Epithelial cell of esophagus (primary cell): ENCODE data around the gene ME3.
"Not testable (repeated sequence)": the region's sequence is repeated elsewhere in the genome, so short reads cannot be mapped to it uniquely, and the experiment has no call there.

Experiments used
- DNase-seq: peaks from one replicate; pipeline ENCODE4 v3.0.0; 2010; ENCODE audit warnings: low read depth
- H3K4me3 ChIP-seq: 2 replicates; pipeline ENCODE4 v1.5.1; 2011; ENCODE audit warnings: mild to moderate bottlenecking, low read length, control low read depth
- TF ChIP-seq, protein P1 (sequence below): IDR thresholded peaks from 2 replicates; pipeline ENCODE4 v1.5.1; 2011; ENCODE audit warnings: low read depth, mild to moderate bottlenecking, low read length, control low read depth, inconsistent platforms; ENCODE audit not compliant: insufficient read depth; ENCODE audit errors: missing control alignments

The ME3 gene

DNA sequence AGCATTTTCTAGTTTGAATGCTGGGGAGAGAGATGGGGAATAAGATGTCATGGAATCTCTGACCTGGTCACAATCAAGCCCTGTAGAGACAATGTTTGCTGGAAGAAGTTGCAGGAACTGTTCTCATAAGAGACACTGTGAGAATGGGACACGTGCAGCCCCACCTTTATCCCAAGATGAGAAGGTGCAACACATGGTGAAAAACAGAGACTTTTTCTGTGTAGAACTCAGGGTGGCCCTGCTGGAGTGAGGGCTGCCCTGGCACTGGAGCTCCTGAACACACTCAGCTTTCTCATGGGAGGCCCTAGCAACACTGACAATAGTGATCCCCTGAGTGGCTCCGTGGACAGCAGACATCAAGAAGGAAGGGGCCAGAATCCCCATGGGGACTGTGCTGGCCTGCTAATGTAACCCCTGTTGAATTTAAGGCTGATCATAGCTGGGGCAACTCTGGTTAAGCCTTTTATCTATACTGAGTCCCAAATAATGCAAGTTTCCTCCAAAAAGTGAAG, 106.6 kb downstream of the ME3 start:
- no peak overlapping the region for H3K4me3 ChIP-seq
- no peak for DNase-seq
- TF ChIP-seq, protein P1, sequence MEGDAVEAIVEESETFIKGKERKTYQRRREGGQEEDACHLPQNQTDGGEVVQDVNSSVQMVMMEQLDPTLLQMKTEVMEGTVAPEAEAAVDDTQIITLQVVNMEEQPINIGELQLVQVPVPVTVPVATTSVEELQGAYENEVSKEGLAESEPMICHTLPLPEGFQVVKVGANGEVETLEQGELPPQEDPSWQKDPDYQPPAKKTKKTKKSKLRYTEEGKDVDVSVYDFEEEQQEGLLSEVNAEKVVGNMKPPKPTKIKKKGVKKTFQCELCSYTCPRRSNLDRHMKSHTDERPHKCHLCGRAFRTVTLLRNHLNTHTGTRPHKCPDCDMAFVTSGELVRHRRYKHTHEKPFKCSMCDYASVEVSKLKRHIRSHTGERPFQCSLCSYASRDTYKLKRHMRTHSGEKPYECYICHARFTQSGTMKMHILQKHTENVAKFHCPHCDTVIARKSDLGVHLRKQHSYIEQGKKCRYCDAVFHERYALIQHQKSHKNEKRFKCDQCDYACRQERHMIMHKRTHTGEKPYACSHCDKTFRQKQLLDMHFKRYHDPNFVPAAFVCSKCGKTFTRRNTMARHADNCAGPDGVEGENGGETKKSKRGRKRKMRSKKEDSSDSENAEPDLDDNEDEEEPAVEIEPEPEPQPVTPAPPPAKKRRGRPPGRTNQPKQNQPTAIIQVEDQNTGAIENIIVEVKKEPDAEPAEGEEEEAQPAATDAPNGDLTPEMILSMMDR: no peak

DNA sequence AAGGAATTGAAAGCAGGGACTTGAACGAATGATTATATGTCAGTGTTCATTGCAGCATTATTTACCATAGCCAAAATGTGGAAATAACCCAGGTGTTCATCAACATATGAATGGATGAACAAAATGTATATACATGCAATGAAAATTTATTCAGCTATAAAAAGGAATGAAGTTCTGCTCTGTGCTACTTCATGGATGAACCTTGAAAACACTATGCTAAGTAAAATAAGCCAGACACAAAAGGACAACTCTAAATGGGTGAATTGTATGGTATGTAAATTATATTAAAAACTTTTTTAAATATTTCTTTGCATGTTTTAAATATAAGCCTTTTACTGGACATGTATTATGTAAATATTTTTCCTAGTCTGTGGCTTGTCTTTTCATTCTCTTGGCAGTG, 107.0 kb downstream of the ME3 start:
- no peak for DNase-seq
- H3K4me3 ChIP-seq: no peak overlapping the region
- TF ChIP-seq, protein P1: no peak

DNA sequence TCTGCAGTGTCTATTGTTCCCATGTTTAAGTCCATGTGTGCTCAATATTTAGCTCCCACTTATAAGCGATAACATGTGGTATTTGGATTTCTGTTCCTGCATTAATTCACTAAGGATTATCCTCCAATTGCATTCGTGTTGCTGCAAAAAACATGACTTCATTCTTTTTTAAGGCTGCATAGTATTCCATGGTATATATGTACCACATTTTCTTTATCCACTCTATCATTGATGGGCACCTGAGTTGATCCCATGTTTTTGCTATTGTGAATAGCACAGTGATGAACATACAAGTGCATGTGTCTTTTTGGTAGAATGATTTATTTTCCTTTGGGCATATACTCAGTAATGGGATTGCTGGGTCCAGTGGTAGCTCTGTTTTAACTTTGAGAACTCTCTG, 109.6 kb downstream of the ME3 start:
- DNase-seq, H3K4me3 ChIP-seq: not testable (repeated sequence)

DNA sequence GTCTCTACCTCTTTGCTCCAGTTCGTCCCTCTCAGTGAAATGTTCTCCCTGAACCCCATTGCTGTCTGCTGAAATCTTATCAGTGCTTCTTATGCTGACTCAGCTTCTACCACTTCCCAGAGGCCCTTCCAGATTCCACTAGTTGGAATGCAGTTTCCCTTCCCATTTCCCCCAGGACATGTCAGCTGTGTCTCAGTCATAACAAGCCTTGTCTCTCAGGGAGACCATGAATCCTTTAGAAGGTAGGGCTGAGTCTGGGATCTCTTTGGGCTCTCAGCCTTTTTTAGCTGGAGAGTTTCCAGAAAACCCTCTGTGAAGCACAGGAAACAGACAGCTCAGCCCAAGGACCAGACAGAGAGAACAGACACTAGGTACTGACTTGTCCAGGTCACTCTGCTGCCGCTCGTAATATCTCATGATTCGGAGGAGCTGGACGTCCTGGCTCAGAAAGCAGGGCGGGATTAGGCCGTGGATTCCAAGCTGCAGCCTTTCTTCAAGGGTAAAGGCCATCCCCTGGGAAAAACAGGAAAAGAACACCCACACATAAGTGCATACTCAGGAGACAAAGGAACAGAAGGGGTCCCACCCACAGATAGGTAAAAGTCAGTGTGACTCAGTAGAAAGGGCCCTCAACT, 113.0 kb downstream of the ME3 start:
- DNase-seq: peak; percentile 92
- TF ChIP-seq, protein P1: no peak
- no peak overlapping the region for H3K4me3 ChIP-seq

DNA sequence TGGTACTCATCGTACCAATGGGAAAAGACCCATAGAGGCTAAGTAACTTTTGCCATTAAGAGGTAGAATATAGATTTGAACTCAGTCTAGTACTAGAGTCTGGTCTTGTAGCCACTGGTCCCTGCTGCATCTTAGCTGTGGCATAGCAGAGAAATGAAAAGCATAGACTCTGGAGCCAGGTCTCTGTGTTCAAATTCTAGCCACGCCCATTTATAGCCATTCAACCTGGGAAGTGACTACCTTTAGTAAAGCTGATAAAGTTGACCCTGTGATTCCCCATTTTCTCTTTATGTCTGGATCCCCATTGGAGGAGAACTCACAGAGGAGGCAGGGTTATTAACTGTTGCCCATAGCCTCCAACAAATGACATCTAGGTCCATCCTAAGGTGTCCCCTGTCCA, 113.6 kb downstream of the ME3 start:
- TF ChIP-seq, protein P1: no peak
- no peak for DNase-seq
- no peak overlapping the region for H3K4me3 ChIP-seq

DNA sequence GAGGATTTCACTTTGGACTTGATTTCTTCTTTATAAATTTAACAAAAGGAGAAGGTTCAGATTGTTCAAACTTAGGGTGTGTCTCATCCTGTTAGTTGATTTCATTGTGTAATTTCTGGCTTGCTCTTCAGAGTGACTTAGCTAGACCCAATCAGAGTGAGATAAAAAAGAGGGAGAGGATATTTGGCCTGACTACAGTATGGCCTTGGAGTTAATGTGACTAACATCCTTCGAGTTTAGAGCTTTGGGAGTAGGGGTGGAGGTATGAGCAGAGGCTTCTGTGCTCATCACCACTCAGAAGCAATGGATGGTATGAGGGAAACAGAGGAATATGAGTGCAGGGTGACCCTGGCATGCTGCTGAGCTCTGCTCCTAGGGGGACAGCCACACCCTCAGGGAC, 114.2 kb downstream of the ME3 start:
- TF ChIP-seq, protein P1: no peak
- H3K4me3 ChIP-seq: no peak overlapping the region
- peak; percentile 67 for DNase-seq

DNA sequence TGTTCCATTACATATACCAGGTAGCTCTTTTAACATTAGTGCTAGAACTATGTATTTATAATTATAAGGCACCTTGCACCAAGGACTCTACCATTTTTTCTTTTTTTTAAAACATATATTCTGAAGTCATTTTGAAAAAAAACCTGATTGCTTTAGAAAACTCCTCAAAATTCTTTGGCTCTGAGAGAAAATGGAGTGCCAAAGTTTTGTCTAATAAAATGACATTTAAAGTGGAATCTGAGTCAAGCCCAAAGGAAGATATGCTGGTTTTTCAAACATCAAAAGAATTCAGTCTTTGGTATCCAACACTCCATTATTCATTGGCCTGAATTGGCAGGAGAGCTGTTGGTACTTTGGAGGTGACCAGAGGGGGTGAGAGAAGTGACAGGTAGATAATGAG, 116.5 kb downstream of the ME3 start:
- no peak for DNase-seq
- H3K4me3 ChIP-seq: no peak overlapping the region
- TF ChIP-seq, protein P1: no peak

DNA sequence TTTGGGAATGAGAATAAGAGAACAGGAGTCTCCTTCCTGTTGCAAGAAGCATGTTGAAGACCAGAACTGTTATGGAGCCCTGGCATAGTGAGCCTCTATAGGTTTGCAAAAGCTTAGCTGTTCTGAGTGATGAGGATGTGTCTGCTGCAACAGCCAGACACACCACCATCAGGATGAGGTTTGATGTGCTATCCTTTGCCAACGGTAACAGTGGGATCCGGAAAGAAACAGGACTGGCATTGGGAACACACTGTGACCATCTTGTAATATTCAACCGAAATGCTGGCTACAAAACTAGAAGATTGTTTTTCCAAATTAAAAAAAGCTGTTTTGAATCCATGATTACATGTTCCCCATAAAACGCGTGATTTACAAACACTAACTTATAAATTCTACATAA, 117.0 kb downstream of the ME3 start:
- no peak overlapping the region for H3K4me3 ChIP-seq
- DNase-seq: no peak
- TF ChIP-seq, protein P1: no peak
